Measurements from ENCODE around the gene OAT. TPM values are rescaled to one million over a fixed set of nuclear protein-coding genes. Genes with fewer than 3 reads are reported as not detected.

The OAT gene
- total and polyA plus RNA-seq, 2 experiments from 2014 or later, result 232 to 263 TPM

DNA sequence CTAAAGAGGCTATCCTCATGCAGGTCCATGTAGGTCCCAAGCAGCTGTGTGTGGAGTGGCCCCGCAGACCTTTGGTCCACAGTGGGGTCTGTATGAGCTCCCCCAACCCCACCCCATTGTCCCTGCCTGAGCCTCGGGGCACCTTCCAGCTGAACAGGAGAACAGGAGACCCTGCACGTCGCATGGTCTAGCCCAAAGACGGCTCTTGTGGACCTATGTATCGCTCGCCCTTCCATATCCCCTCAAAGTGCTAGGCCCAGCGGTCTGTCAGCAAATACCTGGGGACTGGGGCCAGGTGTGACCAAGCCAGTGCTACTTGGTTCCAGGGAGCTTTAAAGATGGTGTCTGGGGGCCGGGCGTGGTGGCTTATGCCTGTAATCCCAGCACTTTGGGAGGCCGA, 43.0 kb downstream of the OAT start:
- H3K27me3 ChIP-seq (replicated peaks; ENCODE audit: insufficient read depth), result peaks cover 8% of the 10 kb centered on the region; the same call in 1 of the 2 replicates
- no peak overlapping the region for H3K9ac ChIP-seq
- no peaks in the 10 kb centered on the region for H3K9me3 ChIP-seq (ENCODE audit: low read depth)
- H3K4me3 ChIP-seq, result no peak overlapping the region
- in situ Hi-C loops (cut with MboI), result no loop called here
- H3K36me3 ChIP-seq (ENCODE audit: low read depth), result no peaks in the 10 kb centered on the region
- H2AFZ ChIP-seq, result no peak overlapping the region
- no peaks in the 10 kb centered on the region for H3K4me1 ChIP-seq (ENCODE audit: insufficient read depth)
- WGBS, 2 experiments (ENCODE audit: low coverage in 1 of 2, low lambda C conversion rate in 2 of 2, missing lambda C conversion rate in 2 of 2), result 64 to 66% methylated on average over 11 of the region's 11 CpGs
- H3K27ac ChIP-seq, result no peak overlapping the region
- H4K20me1 ChIP-seq (ENCODE audit: insufficient read depth), result no peaks in the 10 kb centered on the region
- no peak overlapping the region for H3K4me2 ChIP-seq (ENCODE audit: unreplicated experiment)
- H3F3A ChIP-seq (ENCODE audit: insufficient read depth), result no peaks in the 10 kb centered on the region
- DNase-seq, result no peak
- H3K9me2 ChIP-seq (ENCODE audit: insufficient read depth), result no peaks in the 10 kb centered on the region
- H3K79me2 ChIP-seq (ENCODE audit: insufficient read depth), result no peaks in the 10 kb centered on the region
- TF ChIP-seq EZH2 (IDR thresholded peaks at IDR 0.05; ENCODE audit: insufficient read depth, poor library complexity, severe bottlenecking) (no peak), EZH2phosphoT487 (IDR thresholded peaks at IDR 0.05; ENCODE audit: insufficient read depth, low read depth) (no peak)

DNA sequence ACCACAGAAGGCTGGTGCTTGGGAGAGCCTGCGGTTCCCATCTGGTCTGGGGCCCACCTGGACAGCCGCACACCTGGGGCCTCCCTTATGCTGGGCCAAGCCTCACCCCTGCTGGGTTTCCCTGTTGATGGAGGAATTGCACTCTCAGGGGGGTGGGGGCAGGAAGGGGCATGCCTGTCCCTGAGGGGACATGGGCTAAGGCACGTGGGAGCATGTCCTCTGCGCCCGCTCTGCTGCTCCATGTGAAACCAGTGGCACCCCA, 43.4 kb downstream of the OAT start:
- Histone ChIP-seq H3K36me3 (ENCODE audit: low read depth) (no peaks in the 10 kb centered on the region), H3K9me3 (ENCODE audit: low read depth) (no peaks in the 10 kb centered on the region), H3K27ac (no peak overlapping the region), H3K9me2 (ENCODE audit: insufficient read depth) (no peaks in the 10 kb centered on the region), H3F3A (ENCODE audit: insufficient read depth) (no peaks in the 10 kb centered on the region), H3K79me2 (ENCODE audit: insufficient read depth) (no peaks in the 10 kb centered on the region), H2AFZ (no peak overlapping the region), H3K27me3 (replicated peaks; ENCODE audit: insufficient read depth) (peaks cover 4% of the 10 kb centered on the region; the same call in 1 of the 2 replicates), H3K4me1 (ENCODE audit: insufficient read depth) (no peaks in the 10 kb centered on the region), H4K20me1 (ENCODE audit: insufficient read depth) (no peaks in the 10 kb centered on the region), H3K9ac (no peak overlapping the region), H3K4me3 (no peak overlapping the region), H3K4me2 (ENCODE audit: unreplicated experiment) (no peak overlapping the region)
- no peak for TF ChIP-seq EZH2 (IDR thresholded peaks at IDR 0.05; ENCODE audit: insufficient read depth, poor library complexity, severe bottlenecking)
- no peak for TF ChIP-seq EZH2phosphoT487 (IDR thresholded peaks at IDR 0.05; ENCODE audit: insufficient read depth, low read depth)
- 46 to 65% methylated on average over 5 of the region's 5 CpGs for WGBS, 2 experiments (ENCODE audit: low coverage in 1 of 2, low lambda C conversion rate in 2 of 2, missing lambda C conversion rate in 2 of 2)
- no peak for DNase-seq
- in situ Hi-C loops (cut with MboI), result no loop called here

DNA sequence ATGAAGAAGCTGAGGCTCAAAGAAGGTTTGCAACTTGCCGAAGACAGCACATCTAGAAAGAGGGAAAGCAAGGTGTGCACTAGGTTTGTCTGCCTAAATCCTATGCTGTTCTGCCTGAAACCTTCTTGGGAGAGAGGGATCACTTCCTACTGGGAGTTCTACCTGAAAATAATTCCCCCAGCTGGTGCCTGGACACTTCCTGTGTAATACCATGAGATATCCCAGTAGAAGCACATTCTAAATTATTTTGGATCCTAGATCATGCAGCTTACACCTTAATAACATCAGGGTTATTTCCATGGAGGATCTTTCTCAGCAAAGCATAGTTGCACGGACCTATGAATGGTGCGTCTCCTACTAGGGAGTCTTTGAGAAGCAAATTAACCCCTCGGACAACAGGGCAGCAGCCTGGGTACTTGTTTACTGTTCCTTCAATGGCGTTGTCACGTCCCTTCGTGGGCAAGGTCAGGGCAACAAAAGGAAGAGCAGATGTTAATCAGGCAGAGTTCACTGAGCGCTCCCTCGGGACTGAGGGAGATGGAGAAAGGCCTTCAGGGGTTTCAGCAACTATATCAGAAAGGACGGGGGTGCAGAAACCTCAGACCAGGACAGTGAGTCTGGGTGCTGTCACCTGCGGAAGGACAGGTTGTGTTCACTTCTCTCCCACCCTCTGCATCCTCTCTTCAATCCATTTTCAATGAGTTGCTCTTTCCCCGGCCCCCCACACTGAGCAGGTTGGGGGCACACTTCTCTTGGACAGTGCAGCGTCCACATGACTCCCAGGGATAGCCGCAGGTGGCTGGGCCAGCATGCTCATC, 44.0 kb downstream of the OAT start:
- Histone ChIP-seq H3K27me3 (replicated peaks; ENCODE audit: insufficient read depth) (no peaks in the 10 kb centered on the region; the same call in 1 of the 2 replicates), H3K4me2 (ENCODE audit: unreplicated experiment) (no peak overlapping the region), H3K9me2 (ENCODE audit: insufficient read depth) (no peaks in the 10 kb centered on the region), H3K9ac (no peak overlapping the region), H3K9me3 (ENCODE audit: low read depth) (no peaks in the 10 kb centered on the region), H3K79me2 (ENCODE audit: insufficient read depth) (no peaks in the 10 kb centered on the region), H3K36me3 (ENCODE audit: low read depth) (no peaks in the 10 kb centered on the region), H2AFZ (no peak overlapping the region), H3F3A (ENCODE audit: insufficient read depth) (no peaks in the 10 kb centered on the region), H3K4me3 (no peak overlapping the region), H3K27ac (no peak overlapping the region), H3K4me1 (ENCODE audit: insufficient read depth) (no peaks in the 10 kb centered on the region), H4K20me1 (ENCODE audit: insufficient read depth) (no peaks in the 10 kb centered on the region)
- no peak for TF ChIP-seq EZH2phosphoT487 (IDR thresholded peaks at IDR 0.05; ENCODE audit: insufficient read depth, low read depth)
- no peak for TF ChIP-seq EZH2 (IDR thresholded peaks at IDR 0.05; ENCODE audit: insufficient read depth, poor library complexity, severe bottlenecking)
- 38 to 42% methylated on average over 14 of the region's 14 CpGs for WGBS, 2 experiments (ENCODE audit: low coverage in 1 of 2, low lambda C conversion rate in 2 of 2, missing lambda C conversion rate in 2 of 2)
- DNase-seq, result no peak
- in situ Hi-C loops (cut with MboI), result no loop called here

DNA sequence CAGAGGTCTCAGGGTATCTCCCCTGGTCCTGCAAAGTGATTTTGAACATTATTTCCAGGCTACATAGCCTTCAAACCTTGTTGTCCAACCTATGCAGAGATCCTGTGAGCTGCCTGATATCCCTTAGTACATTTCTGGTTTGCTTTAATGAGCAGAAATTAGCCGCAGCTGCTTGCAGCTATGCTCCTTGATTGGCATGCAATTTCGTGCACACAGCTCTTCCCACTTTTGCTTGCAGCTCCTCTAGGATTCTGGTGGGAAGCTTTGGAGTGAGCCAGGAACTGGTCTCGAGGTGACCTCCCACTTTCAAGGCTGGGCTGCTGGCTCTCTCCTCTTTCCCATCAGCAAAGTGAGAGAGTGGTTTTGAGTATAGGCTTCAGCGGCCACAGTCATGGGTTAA, 45.8 kb downstream of the OAT start:
- Histone ChIP-seq H3K79me2 (ENCODE audit: insufficient read depth) (no peaks in the 10 kb centered on the region), H3K27ac (no peak overlapping the region), H3K4me2 (ENCODE audit: unreplicated experiment) (no peak overlapping the region), H3K4me3 (no peak overlapping the region), H3F3A (ENCODE audit: insufficient read depth) (no peaks in the 10 kb centered on the region), H4K20me1 (ENCODE audit: insufficient read depth) (no peaks in the 10 kb centered on the region), H3K9me2 (ENCODE audit: insufficient read depth) (no peaks in the 10 kb centered on the region), H3K4me1 (ENCODE audit: insufficient read depth) (no peaks in the 10 kb centered on the region), H3K9ac (no peak overlapping the region), H3K36me3 (ENCODE audit: low read depth) (no peaks in the 10 kb centered on the region), H2AFZ (no peak overlapping the region), H3K27me3 (replicated peaks; ENCODE audit: insufficient read depth) (no peaks in the 10 kb centered on the region; the same call in 1 of the 2 replicates), H3K9me3 (ENCODE audit: low read depth) (no peaks in the 10 kb centered on the region)
- WGBS, 2 experiments (ENCODE audit: low coverage in 1 of 2, low lambda C conversion rate in 2 of 2, missing lambda C conversion rate in 2 of 2), result 32 to 37% methylated on average over 4 of the region's 4 CpGs
- in situ Hi-C loops (cut with MboI), result no loop called here
- DNase-seq, result no peak
- TF ChIP-seq EZH2 (IDR thresholded peaks at IDR 0.05; ENCODE audit: insufficient read depth, poor library complexity, severe bottlenecking) (no peak), EZH2phosphoT487 (IDR thresholded peaks at IDR 0.05; ENCODE audit: insufficient read depth, low read depth) (no peak)

Data from GM23248 (cell line).